ENCODE measurements around the gene PATE4. TPM values are rescaled to one million over a fixed set of nuclear protein-coding genes. Genes with fewer than 3 reads are reported as not detected.

The PATE4 gene
- total RNA-seq, 3 donors from 2014 or later, result not detected

- H3K36me3 ChIP-seq (ENCODE audit: low read depth), result no peaks in the 10 kb centered on the region
- no peaks in the 10 kb centered on the region for H3K9me3 ChIP-seq
- DNase-seq, result no peak
- H3K4me1 ChIP-seq (ENCODE audit: low read depth), result peaks cover 4% of the 10 kb centered on the region
- no peak for ATAC-seq
- intact Hi-C loops (cut with DNase I, micrococcal nuclease), result no loop called here
- H3K4me3 ChIP-seq, result no peak overlapping the region
- no peak for TF ChIP-seq CTCF (IDR thresholded peaks at IDR 0.05)
These were observed 48.2 kb downstream of the PATE4 start for GRCh38 chr11:125881291-125881690.

- no peak for TF ChIP-seq CTCF (IDR thresholded peaks at IDR 0.05)
- H3K36me3 ChIP-seq (ENCODE audit: low read depth), result no peaks in the 10 kb centered on the region
- H3K4me3 ChIP-seq, result no peak overlapping the region
- peak in 1 of 3 donors; percentile 35 for DNase-seq
- H3K9me3 ChIP-seq, result no peaks in the 10 kb centered on the region
- no peak for ATAC-seq
- intact Hi-C loops (cut with DNase I, micrococcal nuclease), result no loop called here
- H3K4me1 ChIP-seq (ENCODE audit: low read depth), result peaks cover 4% of the 10 kb centered on the region
These were observed 50.3 kb downstream of the PATE4 start for GRCh38 chr11:125883375-125883774.

GRCh38 chr11:125886997-125887372 lies 53.9 kb downstream of the PATE4 start:
- H3K4me3 ChIP-seq, result no peak overlapping the region
- H3K4me1 ChIP-seq (ENCODE audit: low read depth), result peaks cover 9% of the 10 kb centered on the region
- no peaks in the 10 kb centered on the region for H3K9me3 ChIP-seq
- DNase-seq (peak; percentile 43 to 66 (median 64)), ATAC-seq (peak; percentile 11)
- H3K36me3 ChIP-seq (ENCODE audit: low read depth), result no peaks in the 10 kb centered on the region
- intact Hi-C loops (cut with DNase I, micrococcal nuclease), result no loop called here
- TF ChIP-seq CTCF (IDR thresholded peaks at IDR 0.05), result no peak

- H3K36me3 ChIP-seq (ENCODE audit: low read depth), result no peaks in the 10 kb centered on the region
- no peaks in the 10 kb centered on the region for H3K9me3 ChIP-seq
- peaks cover 9% of the 10 kb centered on the region for H3K4me1 ChIP-seq (ENCODE audit: low read depth)
- H3K4me3 ChIP-seq, result peak within 1 kb of the TSS; percentile 59
- no peak for TF ChIP-seq CTCF (IDR thresholded peaks at IDR 0.05)
- intact Hi-C loops (cut with DNase I, micrococcal nuclease), result no loop called here
- DNase-seq (peak; percentile 93 to 96 (median 94)), ATAC-seq (peak; percentile 94)
These were observed 54.5 kb downstream of the PATE4 start, which contains the start of gene HYLS1 for GRCh38 chr11:125887373-125888324. HYLS1 (plus strand) TSS chr11:125887668; CDS start chr11:125899369, 11,701 bp downstream.

Other genes with a start within 250 kb of the PATE4 start
- gene STT3A, start 240.5 kb upstream of the PATE4 start, total RNA-seq, result 100 to 1,000 TPM in 1 of 3 donors, 10 to 100 TPM in 2; 88.4 to 137 (median 89.6) TPM
- gene CHEK1, start 208.2 kb upstream of the PATE4 start, total RNA-seq, result 10 to 100 TPM in 1 of 3 donors, 1 to 10 TPM in 2; 5.6 to 15.0 (median 8.8) TPM
- gene ACRV1, start 152.5 kb upstream of the PATE4 start, total RNA-seq, result under 1 TPM in 1 of 3 donors, not detected in 2; 0.38 TPM
- gene PATE1, start 87.0 kb upstream of the PATE4 start, total RNA-seq, result not detected
- gene PATE2, start 54.5 kb upstream of the PATE4 start, total RNA-seq, result under 1 TPM in 1 of 3 donors, not detected in 2; 0.22 TPM
- gene PATE3, start 45.2 kb upstream of the PATE4 start, total RNA-seq, result not detected
- gene HYLS1, start 54.4 kb downstream of the PATE4 start, total RNA-seq, result 1 to 10 TPM; 4.6 to 7.5 (median 7.1) TPM
- 10 to 100 TPM in 1 of 3 donors, 1 to 10 TPM in 2; 5.4 to 13.0 (median 7.6) TPM for gene PUS3, start 69.9 kb downstream of the PATE4 start, total RNA-seq
- under 1 TPM in 2 of 3 donors, not detected in 1; 0.05 to 0.54 TPM for gene DDX25, start 71.2 kb downstream of the PATE4 start, total RNA-seq
- gene VSIG10L2, start 112.7 kb downstream of the PATE4 start, total RNA-seq, result under 1 TPM in 1 of 3 donors, not detected in 2; 0.09 TPM
- gene CDON, start 229.6 kb downstream of the PATE4 start, total RNA-seq, result 10 to 100 TPM in 1 of 3 donors, 1 to 10 TPM in 2; 3.8 to 91.6 (median 6.6) TPM

Measured in mucosa of descending colon (tissue), 3 donors.